Thyroid gland (tissue), 4 donors: ENCODE measurements around the gene DENND2D. TPM values are rescaled to one million over a fixed set of nuclear protein-coding genes. Genes with fewer than 3 reads are reported as not detected.

Experiments
- DNase-seq, 2 donors: peaks; one replicate each; pipeline ENCODE4 v3.0.0-alpha.2; 2019
- H3K27ac ChIP-seq, 3 donors: fragments of 200-600 bp; sonication (generic); 1 replicate in 2 of 3; 2 replicates in 1 of 3; pipeline ENCODE4 v1.5.1; 2016 to 2019; ENCODE audit warnings: mild to moderate bottlenecking in 1 of 3, moderate library complexity in 1 of 3
- H3K27me3 ChIP-seq: fragments of 200-600 bp; sonication (generic); one replicate; pipeline ENCODE4 v1.5.1; 2019
- H3K36me3 ChIP-seq, 2 donors: fragments of 200-600 bp; sonication (generic); one replicate each; pipeline ENCODE4 v1.5.1; 2016 to 2019
- H3K4me1 ChIP-seq, 2 donors: fragments of 200-600 bp; sonication (generic); one replicate each; pipeline ENCODE4 v1.5.1; 2017 to 2019
- H3K4me3 ChIP-seq, 3 donors: fragments of 200-600 bp; sonication (generic); replicated peaks in 1 of 3; 1 replicate in 2 of 3; 2 replicates in 1 of 3; pipeline ENCODE4 v1.5.1; 2016; ENCODE audit warnings: mild to moderate bottlenecking in 1 of 3
- H3K9me3 ChIP-seq: fragments of 200-600 bp; sonication (generic); one replicate; pipeline ENCODE4 v1.5.1; 2017
- POLR2A ChIP-seq, 2 donors: fragments of 450-650 bp; IDR thresholded peaks; one replicate each; pipeline ENCODE4 v1.6.1; 2017; ENCODE audit warnings: antibody characterized with exemption in 2 of 2, mild to moderate bottlenecking in 2 of 2, moderate library complexity in 1 of 2
- WGBS, 2 donors: methylation state at CpG; one replicate each; pipeline ENCODE4 v1.1.5; 2017; 5-methylcytosine and 5-hydroxymethylcytosine counted together
- intact Hi-C: fragments of 100-400 bp; cut with DNase I; formaldehyde crosslinking; loops from one replicate; pipeline ENCODE4 v1.15.1; 2023
- total RNA-seq, 4 donors: library from RNA; depleted of rRNA; stranded (reverse); fragments of >200 nt; gene quantifications; one replicate each; pipeline ENCODE4 v1.2.3, GENCODE V29; 2016
- TF ChIP-seq, protein P1 (sequence below), 6 experiments: fragments of 200-600 bp in 3 of 6; fragments of 450-650 bp in 3 of 6; sonication (generic) in 3 of 6; IDR thresholded peaks; one replicate each; pipeline ENCODE4 v1.5.1; 2016 to 2019; ENCODE audit warnings: antibody characterized with exemption in 6 of 6, mild to moderate bottlenecking in 2 of 6, inconsistent platforms in 1 of 6, moderate library complexity in 1 of 6

The DENND2D gene
- total RNA-seq, 4 donors from 2014 or later: 45.1 to 53.3 (median 49.4) TPM

DNA sequence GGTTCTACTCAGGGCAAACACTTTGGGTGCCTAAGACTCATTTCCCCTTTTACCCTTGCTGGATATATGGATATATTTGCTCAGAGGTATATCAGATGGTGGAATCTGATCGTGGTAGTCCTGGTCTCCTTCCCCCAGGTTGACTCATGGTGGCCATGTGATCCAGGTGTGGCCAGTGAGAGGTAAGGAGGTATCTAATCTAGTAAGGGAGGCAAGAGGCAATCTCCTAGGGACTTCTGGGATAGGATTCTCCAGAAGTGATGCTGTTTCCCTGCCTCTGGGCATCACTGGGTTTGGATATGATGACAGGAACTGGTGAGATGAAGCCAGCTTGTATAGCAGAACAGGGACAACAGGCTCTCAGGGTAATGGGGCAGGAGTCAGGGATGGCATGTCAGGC is 8.5 kb upstream of the DENND2D start:
- WGBS, 2 donors: 50 to 61% methylated on average over 1 of the region's 1 CpG
- intact Hi-C loops: no loop called here

DNA sequence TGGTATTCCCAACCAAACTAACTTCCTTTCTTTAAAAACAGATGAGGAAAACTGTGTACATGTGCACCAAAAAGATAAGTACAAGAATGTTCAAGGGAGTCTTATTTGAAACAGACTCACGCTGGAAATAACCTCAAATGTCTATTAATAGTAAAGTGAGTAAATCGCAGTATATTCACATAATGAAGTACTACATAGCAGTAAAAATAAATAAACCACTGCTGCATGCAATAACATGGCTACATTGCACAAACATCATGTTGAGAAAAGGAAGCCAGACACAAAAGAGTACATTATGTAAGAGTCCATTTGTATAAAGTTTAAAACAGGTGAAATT is 5.2 kb upstream of the DENND2D start:
- H3K9me3 ChIP-seq: no peaks in the 10 kb centered on the region
- intact Hi-C loops: no loop called here
- WGBS, 2 donors: 62 to 77% methylated on average over 2 of the region's 2 CpGs

More for the DNA sequence above, 8.5 kb upstream of the DENND2D start:
- no peak for TF ChIP-seq POLR2A (IDR thresholded peaks at IDR 0.05)
- TF ChIP-seq, protein P1, sequence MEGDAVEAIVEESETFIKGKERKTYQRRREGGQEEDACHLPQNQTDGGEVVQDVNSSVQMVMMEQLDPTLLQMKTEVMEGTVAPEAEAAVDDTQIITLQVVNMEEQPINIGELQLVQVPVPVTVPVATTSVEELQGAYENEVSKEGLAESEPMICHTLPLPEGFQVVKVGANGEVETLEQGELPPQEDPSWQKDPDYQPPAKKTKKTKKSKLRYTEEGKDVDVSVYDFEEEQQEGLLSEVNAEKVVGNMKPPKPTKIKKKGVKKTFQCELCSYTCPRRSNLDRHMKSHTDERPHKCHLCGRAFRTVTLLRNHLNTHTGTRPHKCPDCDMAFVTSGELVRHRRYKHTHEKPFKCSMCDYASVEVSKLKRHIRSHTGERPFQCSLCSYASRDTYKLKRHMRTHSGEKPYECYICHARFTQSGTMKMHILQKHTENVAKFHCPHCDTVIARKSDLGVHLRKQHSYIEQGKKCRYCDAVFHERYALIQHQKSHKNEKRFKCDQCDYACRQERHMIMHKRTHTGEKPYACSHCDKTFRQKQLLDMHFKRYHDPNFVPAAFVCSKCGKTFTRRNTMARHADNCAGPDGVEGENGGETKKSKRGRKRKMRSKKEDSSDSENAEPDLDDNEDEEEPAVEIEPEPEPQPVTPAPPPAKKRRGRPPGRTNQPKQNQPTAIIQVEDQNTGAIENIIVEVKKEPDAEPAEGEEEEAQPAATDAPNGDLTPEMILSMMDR (IDR thresholded peaks at IDR 0.05): no peak
- no peaks in the 10 kb centered on the region for H3K9me3 ChIP-seq
- H3K4me3 ChIP-seq: no peak overlapping the region
- no peak overlapping the region for H3K27ac ChIP-seq
- no peaks in the 10 kb centered on the region for H3K36me3 ChIP-seq
- DNase-seq: no peak
- H3K4me1 ChIP-seq: peaks cover 6 to 8% of the 10 kb centered on the region in 2 donors
- no peaks in the 10 kb centered on the region for H3K27me3 ChIP-seq

GRCh38 chr1:111204983-111205713 is 4.7 kb upstream of the DENND2D start:
- DNase-seq: no peak
- H3K36me3 ChIP-seq: no peaks in the 10 kb centered on the region
- intact Hi-C loops: no loop called here
- no peaks in the 10 kb centered on the region for H3K27me3 ChIP-seq
- TF ChIP-seq POLR2A (IDR thresholded peaks at IDR 0.05): no peak
- TF ChIP-seq, protein P1 (IDR thresholded peaks at IDR 0.05): no peak
- peak overlapping the region in 1 of 3 donors; percentile 70 for H3K4me3 ChIP-seq
- WGBS, 2 donors: 72 to 73% methylated on average over 9 of the region's 9 CpGs
- no peaks in the 10 kb centered on the region for H3K9me3 ChIP-seq
- H3K27ac ChIP-seq: peak overlapping the region in 2 of 3 donors; percentile 86 to 89
- H3K4me1 ChIP-seq: peaks cover 21 to 32% of the 10 kb centered on the region in 2 donors

More for the DNA sequence above, 5.2 kb upstream of the DENND2D start:
- no peak for TF ChIP-seq POLR2A (IDR thresholded peaks at IDR 0.05)
- TF ChIP-seq, protein P1 (IDR thresholded peaks at IDR 0.05): no peak
- Histone ChIP-seq H3K36me3 (no peaks in the 10 kb centered on the region), H3K27me3 (no peaks in the 10 kb centered on the region), H3K4me3 (no peak overlapping the region), H3K27ac (no peak overlapping the region), H3K4me1 (peaks cover 21 to 32% of the 10 kb centered on the region in 2 donors)
- no peak for DNase-seq

DNA sequence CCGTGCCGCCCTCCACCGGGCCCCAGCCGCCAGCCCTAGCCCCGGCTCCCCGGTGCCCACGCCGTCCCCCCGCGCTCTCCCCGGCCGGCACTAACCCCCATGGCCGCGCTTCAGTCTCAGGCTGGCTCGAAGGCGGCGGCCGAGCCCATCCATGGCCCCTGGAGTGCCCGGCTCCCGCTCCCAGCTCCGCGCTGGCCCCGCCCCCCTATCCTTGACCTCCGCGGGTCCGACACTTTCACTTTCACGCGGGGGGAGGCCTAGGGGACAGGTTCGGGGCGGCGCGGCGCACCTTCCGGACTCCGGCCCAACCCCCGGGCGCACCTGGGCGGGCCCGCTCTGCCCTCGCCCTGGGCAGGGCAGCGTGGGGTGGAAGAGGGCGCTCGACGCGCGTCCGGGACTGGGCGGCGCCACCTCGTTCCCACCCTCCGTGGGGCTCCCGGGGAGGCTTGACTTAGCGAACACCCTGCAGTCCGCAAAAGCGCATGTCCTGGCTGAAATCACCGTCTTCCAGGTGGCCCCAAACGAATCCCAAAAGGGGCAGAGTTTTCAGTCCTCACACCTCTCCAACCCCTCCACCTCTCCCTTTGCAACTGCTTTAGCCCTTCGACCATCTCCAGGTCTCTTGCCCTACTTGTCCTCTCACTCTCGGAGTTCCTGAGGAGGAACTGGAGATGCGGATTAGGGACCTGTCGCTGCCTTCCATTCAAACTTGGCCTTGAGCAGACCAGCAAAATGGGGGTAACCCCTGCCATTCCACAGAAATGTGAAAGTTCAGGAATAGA is 3.9 kb upstream of the DENND2D start:
- WGBS, 2 donors: 6 to 7% methylated on average over 17 to 31 of the region's 61 CpGs
- peak; percentile 81 to 82 for DNase-seq
- peak overlapping the region; percentile 34 to 84 (median 70) for H3K4me3 ChIP-seq

More for the DNA sequence above, 3.9 kb upstream of the DENND2D start:
- intact Hi-C loops: no loop called here
- TF ChIP-seq POLR2A (IDR thresholded peaks at IDR 0.05): peak in 1 of 2 donors; percentile 78
- TF ChIP-seq, protein P1 (IDR thresholded peaks at IDR 0.05): peak in 1 of 6 experiments; percentile 6
- Histone ChIP-seq H3K27ac (peak overlapping the region; percentile 43 to 89 (median 86)), H3K27me3 (no peaks in the 10 kb centered on the region), H3K36me3 (no peaks in the 10 kb centered on the region), H3K4me1 (peaks cover 21 to 32% of the 10 kb centered on the region in 2 donors), H3K9me3 (no peaks in the 10 kb centered on the region)
